NCI-H2107 treated with DMSO at 0.1 percent for 48 hours (cell line): Measurements from ENCODE around the gene TDRKH.

Experiments used
- DNase-seq: peaks from one replicate; lab custom pipeline; 2025; ENCODE audit not compliant: unreplicated experiment; lab: John Stamatoyannopoulos, UW

Gene TDRKH

GRCh38 chr1:151790071-151790939, at the start of gene TDRKH:
Gene TDRKH (minus strand): TSS chr1:151790500. CDS start chr1:151783022, 7,478 bp downstream.
- peak; percentile 100 for DNase-seq

DNA sequence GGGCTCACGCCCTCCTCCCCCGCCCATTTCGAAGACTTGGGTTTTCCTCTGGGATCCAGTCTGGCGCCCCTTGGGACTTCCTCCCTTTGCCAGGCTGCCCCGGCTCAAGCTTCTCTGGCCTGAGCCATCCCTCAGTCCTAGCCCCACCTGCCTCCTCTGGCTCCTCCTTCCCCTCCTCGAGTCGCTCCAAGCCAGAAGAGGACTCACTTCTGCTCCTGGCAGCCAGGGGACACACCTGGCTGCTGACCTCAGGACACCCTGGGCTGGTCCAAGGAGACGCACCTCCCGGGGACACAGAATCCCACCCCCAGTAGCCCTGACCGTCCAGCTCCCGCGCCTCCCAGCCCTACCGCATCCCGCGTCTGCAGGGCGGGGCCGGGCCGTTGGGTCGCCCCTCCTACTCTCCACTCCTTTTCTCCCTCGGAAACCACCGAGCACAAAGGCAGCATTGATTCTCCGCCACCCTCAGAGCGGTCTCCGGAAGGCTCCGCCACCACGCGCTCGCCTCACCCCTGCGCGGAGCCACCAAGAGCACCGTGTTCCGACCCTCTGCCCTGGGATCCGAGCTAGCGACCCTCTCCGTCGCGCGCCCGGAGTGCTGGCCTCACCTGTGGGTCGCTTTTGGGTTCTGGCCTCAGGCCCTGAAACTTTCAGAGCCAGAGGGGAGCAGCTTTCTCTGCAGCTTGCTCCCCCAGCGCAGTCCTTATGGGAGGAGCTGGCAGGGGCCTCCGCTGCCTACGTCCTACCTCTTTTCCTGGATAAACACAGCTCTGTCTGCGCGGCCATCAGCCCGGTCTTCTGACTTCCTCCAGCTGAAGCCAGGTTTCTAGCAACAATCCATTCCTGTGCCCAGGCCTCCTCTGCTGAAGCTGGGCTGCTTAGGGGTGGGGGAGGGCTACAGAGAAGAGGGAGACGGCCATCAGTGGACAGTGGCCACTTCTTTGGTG, 49.4 kb upstream of the TDRKH start, which contains the start of gene C2CD4D:
Gene C2CD4D, minus strand, starts transcription at position 364 of the 947 bp plus-strand sequence. CDS start 831 bp downstream, outside the sequence.
- peak; percentile 25 for DNase-seq

GRCh38 chr1:151839082-151839412, 48.7 kb upstream of the TDRKH start:
- DNase-seq: no peak

- no peak for DNase-seq
Measured at GRCh38 chr1:151838222-151839081, 48.2 kb upstream of the TDRKH start.

DNA sequence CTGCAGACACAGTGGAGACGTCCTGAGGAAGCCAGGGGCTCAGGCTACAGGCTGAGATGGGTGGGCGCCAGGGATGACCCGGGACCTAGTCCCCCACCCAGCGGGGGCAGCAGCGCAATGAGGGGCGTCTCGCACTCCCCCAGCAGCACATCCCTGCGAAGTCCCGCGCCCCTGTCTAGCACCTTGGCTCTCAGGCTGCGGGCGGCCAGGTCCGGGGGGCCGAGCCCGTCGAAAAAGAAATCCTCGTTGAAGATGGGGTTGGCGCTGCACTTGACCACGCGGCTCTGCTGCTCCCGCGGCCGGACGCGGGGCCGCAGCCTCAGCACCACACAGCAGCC, 47.6 kb upstream of the TDRKH start:
- DNase-seq: no peak

- DNase-seq: no peak
Measured at GRCh38 chr1:151837197-151837596, 46.9 kb upstream of the TDRKH start.

GRCh38 chr1:151835596-151835995, 45.3 kb upstream of the TDRKH start:
- DNase-seq: no peak

GRCh38 chr1:151834239-151834638, 43.9 kb upstream of the TDRKH start:
- no peak for DNase-seq

- no peak for DNase-seq
Measured at GRCh38 chr1:151833172-151833900, 43.0 kb upstream of the TDRKH start.

DNA sequence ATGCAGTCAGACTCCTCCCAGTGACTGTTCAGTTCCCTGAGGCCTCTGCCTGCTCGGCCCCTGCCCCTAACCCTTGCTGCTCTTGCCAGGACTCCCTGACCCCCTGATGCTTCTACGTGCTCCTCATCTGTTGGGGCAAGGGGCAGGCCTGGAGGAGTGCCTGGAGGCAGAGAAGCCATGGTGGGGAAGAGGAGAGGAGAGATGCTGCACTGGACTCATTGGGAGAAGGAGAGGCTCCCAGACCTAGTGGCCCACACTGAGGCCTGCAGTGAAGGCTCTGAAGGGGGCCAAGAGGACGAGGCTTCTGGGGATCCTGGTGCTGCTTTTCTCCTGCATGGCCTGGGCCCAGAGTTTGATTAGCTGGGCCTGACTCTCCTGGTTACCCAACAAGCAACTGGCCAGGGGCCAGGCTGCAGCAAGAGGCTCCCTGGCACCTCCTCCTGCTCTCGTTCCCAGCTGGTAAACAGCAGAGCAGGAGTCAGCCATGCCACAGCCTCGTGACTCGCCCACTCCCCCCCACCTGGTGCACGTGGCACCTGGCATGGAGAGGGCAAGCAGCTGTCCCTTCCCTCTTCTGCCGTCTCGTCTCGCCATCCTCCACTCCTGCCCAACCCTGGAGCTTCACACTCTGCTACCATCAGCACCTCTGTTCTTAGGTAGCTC, 42.1 kb upstream of the TDRKH start:
- peak; percentile 56 for DNase-seq

DNA sequence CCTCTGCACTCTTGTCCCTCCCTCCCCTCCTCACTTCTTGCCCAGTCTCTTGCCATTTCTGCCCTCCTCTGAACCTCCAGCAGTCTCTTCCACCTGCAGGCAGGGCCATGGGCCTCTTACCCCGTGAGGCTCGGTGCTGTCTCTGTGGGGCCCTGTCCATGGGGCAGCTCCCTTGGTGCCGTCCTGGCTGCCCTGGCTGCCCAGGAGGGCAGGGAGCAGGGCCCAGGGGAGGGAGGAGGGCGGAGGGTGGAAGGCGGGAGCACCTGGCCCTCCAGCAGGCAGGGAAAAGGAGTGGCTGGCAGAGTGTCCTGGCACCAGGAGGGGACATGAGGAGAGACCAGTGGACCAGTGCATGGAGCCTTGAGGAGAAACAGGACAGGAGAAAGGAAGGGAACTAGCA, 41.3 kb upstream of the TDRKH start, which contains the start of gene RORC:
Gene RORC, minus strand, starts transcription at position 198 of the 400 bp plus-strand sequence. Its CDS starts 38 bp downstream, at position 160.
- no peak for DNase-seq

- DNase-seq: no peak
Measured at GRCh38 chr1:151831256-151831591, 40.9 kb upstream of the TDRKH start.

- no peak for DNase-seq
Measured at GRCh38 chr1:151830055-151830454, 39.8 kb upstream of the TDRKH start.

- no peak for DNase-seq
Measured at GRCh38 chr1:151829352-151830046, 39.2 kb upstream of the TDRKH start.

DNA sequence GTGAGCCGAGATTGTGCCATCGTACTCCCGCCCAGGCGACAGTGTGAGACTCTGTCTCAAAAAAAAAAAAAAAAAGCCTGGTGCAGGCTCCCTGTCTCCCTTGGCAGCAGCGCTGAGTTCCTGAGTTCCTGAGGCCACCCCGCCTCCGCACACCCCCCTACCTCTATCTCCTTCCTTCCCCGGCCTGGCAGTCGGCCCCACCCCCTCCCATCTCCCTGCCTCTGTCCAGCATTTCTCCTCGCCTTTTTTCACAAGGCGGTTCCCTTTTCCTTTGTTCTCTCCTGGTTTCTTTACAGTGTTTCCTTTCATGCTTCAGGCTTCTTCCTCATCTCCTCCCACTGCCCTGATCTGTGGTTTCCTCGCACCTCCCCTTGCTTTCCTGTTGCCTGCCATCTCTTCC, 38.6 kb upstream of the TDRKH start:
- DNase-seq: peak; percentile 5

- no peak for DNase-seq
Measured at GRCh38 chr1:151827853-151828252, 37.6 kb upstream of the TDRKH start.

- DNase-seq: no peak
Measured at GRCh38 chr1:151825751-151826660, 35.7 kb upstream of the TDRKH start.

- DNase-seq: no peak
Measured at GRCh38 chr1:151825204-151825603, 34.9 kb upstream of the TDRKH start.
